Lower lobe of right lung (tissue), 2 donors: Measurements from ENCODE around the gene EPHA1. TPM values are rescaled to one million over a fixed set of nuclear protein-coding genes. Genes with fewer than 3 reads are reported as not detected.
"Not testable (repeated sequence)": the region's sequence is repeated elsewhere in the genome, so short reads cannot be mapped to it uniquely, and the experiment has no call there.

Source experiments
- ATAC-seq, 2 donors: fragments of 200-7000 bp; cut with Tn5 transposase; one replicate each; pipeline ENCODE4 v1.9.1; 2020 to 2022; ENCODE audit warnings: mild to moderate bottlenecking in 2 of 2, moderate library complexity in 2 of 2
- DNase-seq: peaks from one replicate; pipeline ENCODE4 v3.0.0-alpha.2; 2020
- H3K27ac ChIP-seq: fragments of 200-600 bp; one replicate; pipeline ENCODE4 v1.8.0; 2022
- H3K27me3 ChIP-seq: fragments of 200-600 bp; one replicate; pipeline ENCODE4 v1.8.0; 2022; ENCODE audit warnings: low read depth
- H3K36me3 ChIP-seq: fragments of 200-600 bp; one replicate; pipeline ENCODE4 v1.8.0; 2022; ENCODE audit warnings: mild to moderate bottlenecking
- H3K4me1 ChIP-seq: fragments of 200-600 bp; one replicate; pipeline ENCODE4 v1.8.0; 2022
- H3K4me3 ChIP-seq: fragments of 200-600 bp; one replicate; pipeline ENCODE4 v1.8.0; 2022; ENCODE audit warnings: mild to moderate bottlenecking
- H3K9me3 ChIP-seq: fragments of 200-600 bp; one replicate; pipeline ENCODE4 v1.8.0; 2022
- CTCF ChIP-seq: fragments of 200-600 bp; IDR thresholded peaks from one replicate; pipeline ENCODE4 v1.8.0; 2022; ENCODE audit warnings: antibody characterized with exemption, mild to moderate bottlenecking
- intact Hi-C: fragments of 100-400 bp; cut with DNase I; formaldehyde crosslinking; loops from one replicate; pipeline ENCODE4 v1.11.0; 2022
- total RNA-seq: library from RNA; stranded (reverse); fragmentation: NEBNext Ultra II Directional; extraction: Animal tissue kit (Norgen Biotek cat#: 25700); gene quantifications from one replicate; pipeline ENCODE4 v1.2.1, GENCODE V29; 2021
- donor health status: DM: no; HTN: yes; CAD: no; lungs with severe emphysema.

Gene EPHA1
- total RNA-seq, 1 donor from 2014 or later = 9.0 TPM

GRCh38 chr7:143431109-143431508, 22.5 kb upstream of the EPHA1 start:
- ATAC-seq = no peak
- no peaks in the 10 kb centered on the region for H3K9me3 ChIP-seq
- no peaks in the 10 kb centered on the region for H3K4me1 ChIP-seq
- TF ChIP-seq CTCF = no peak
- H3K4me3 ChIP-seq = no peak overlapping the region
- intact Hi-C loops = no loop called here
- no peaks in the 10 kb centered on the region for H3K36me3 ChIP-seq
- no peaks in the 10 kb centered on the region for H3K27me3 ChIP-seq
- no peak overlapping the region for H3K27ac ChIP-seq
- no peak for DNase-seq

GRCh38 chr7:143429770-143430698, 21.4 kb upstream of the EPHA1 start:
- ATAC-seq = no peak
- no peaks in the 10 kb centered on the region for H3K27me3 ChIP-seq
- intact Hi-C loops = no loop called here
- H3K4me3 ChIP-seq = no peak overlapping the region
- no peak for TF ChIP-seq CTCF
- DNase-seq = no peak
- no peak overlapping the region for H3K27ac ChIP-seq
- H3K36me3 ChIP-seq = no peaks in the 10 kb centered on the region
- no peaks in the 10 kb centered on the region for H3K4me1 ChIP-seq
- no peaks in the 10 kb centered on the region for H3K9me3 ChIP-seq

GRCh38 chr7:143426479-143427142, 18.0 kb upstream of the EPHA1 start:
- ATAC-seq = no peak
- no peak for DNase-seq
- no peak for TF ChIP-seq CTCF
- no peak overlapping the region for H3K4me3 ChIP-seq
- H3K9me3 ChIP-seq = no peaks in the 10 kb centered on the region
- no peaks in the 10 kb centered on the region for H3K4me1 ChIP-seq
- no peaks in the 10 kb centered on the region for H3K27me3 ChIP-seq
- intact Hi-C loops = no loop called here
- H3K27ac ChIP-seq = no peak overlapping the region
- no peaks in the 10 kb centered on the region for H3K36me3 ChIP-seq

GRCh38 chr7:143424476-143424875, 15.8 kb upstream of the EPHA1 start:
- H3K4me3 ChIP-seq, H3K27me3 ChIP-seq, intact Hi-C loops, DNase-seq, H3K4me1 ChIP-seq, H3K27ac ChIP-seq, H3K36me3 ChIP-seq, ATAC-seq, H3K9me3 ChIP-seq: not testable (repeated sequence)

- no peak for TF ChIP-seq CTCF
- ATAC-seq = no peak
- Histone ChIP-seq H3K36me3 (no peaks in the 10 kb centered on the region), H3K4me1 (no peaks in the 10 kb centered on the region), H3K4me3 (no peak overlapping the region), H3K27ac (no peak overlapping the region), H3K9me3 (no peaks in the 10 kb centered on the region), H3K27me3 (no peaks in the 10 kb centered on the region)
- intact Hi-C loops = no loop called here
- DNase-seq = no peak
Measured at GRCh38 chr7:143422033-143422432, 13.4 kb upstream of the EPHA1 start.

GRCh38 chr7:143420624-143421023, 12.0 kb upstream of the EPHA1 start:
- H3K4me3 ChIP-seq, intact Hi-C loops, H3K4me1 ChIP-seq, H3K36me3 ChIP-seq, ATAC-seq, DNase-seq, H3K27me3 ChIP-seq, H3K27ac ChIP-seq, H3K9me3 ChIP-seq: not testable (repeated sequence)
